Stimulated activated CD4-positive, alpha-beta T cell treated with anti-CD3 and anti-CD28 coated beads, Interleukin-15, amount 100 ng/mL, for 48 hours (primary cell): ENCODE results near the gene EVL.
"Not testable (repeated sequence)": the region's sequence is repeated elsewhere in the genome, so short reads cannot be mapped to it uniquely, and the experiment has no call there.

Experiments
- DNase-seq, 2 donors: peaks; one replicate each; pipeline ENCODE4 v3.0.0-alpha.2; 2020; ENCODE audit warnings: low read depth in 2 of 2

The EVL gene

GRCh38 chr14:100168506-100168905 is 103.3 kb downstream of the EVL start:
- no peak for DNase-seq

- no peak for DNase-seq
Observed at GRCh38 chr14:100170880-100171279, 105.7 kb downstream of the EVL start.

GRCh38 chr14:100172811-100173210 is 107.6 kb downstream of the EVL start:
- DNase-seq: no peak

- no peak for DNase-seq
Observed at GRCh38 chr14:100173353-100173752, 108.1 kb downstream of the EVL start.

- no peak for DNase-seq
Observed at GRCh38 chr14:100176811-100177327, 111.6 kb downstream of the EVL start.

GRCh38 chr14:100178691-100179090 is 113.5 kb downstream of the EVL start:
- no peak for DNase-seq

GRCh38 chr14:100180671-100181070 is 115.4 kb downstream of the EVL start:
- not testable (repeated sequence) for DNase-seq

GRCh38 chr14:100181876-100182551 is 116.8 kb downstream of the EVL start:
- DNase-seq: not testable (repeated sequence)

GRCh38 chr14:100187247-100187833 is 122.1 kb downstream of the EVL start:
- no peak for DNase-seq

- DNase-seq: no peak
Observed at GRCh38 chr14:100188392-100189030, 123.3 kb downstream of the EVL start.

- DNase-seq: no peak
Observed at GRCh38 chr14:100190126-100190525, 124.9 kb downstream of the EVL start.

- no peak for DNase-seq
Observed at GRCh38 chr14:100191584-100192249, 126.5 kb downstream of the EVL start.

GRCh38 chr14:100192250-100192671 is 127.0 kb downstream of the EVL start:
- no peak for DNase-seq

- peak; percentile 99 to 100 for DNase-seq
Observed at GRCh38 chr14:100192672-100193416, 127.6 kb downstream of the EVL start.
